GM12878 (cell line): ENCODE results near the gene KIF20A. TPM values are rescaled to one million over a fixed set of nuclear protein-coding genes. Genes with fewer than 3 reads are reported as not detected.

Source experiments
- BHLHE40 ChIP-seq, 2 experiments: fragments of 450-650 bp in 1 of 2; IDR thresholded peaks; 2 replicates each; pipeline ENCODE4 v1.6.1; 2011 to 2017; ENCODE audit warnings: low read depth in 2 of 2, borderline replicate concordance in 1 of 2, improper control_type of control experiment in 1 of 2, low read length in 1 of 2, mild to moderate bottlenecking in 1 of 2
- ETV6 ChIP-seq, 2 experiments: fragments of 450-650 bp in 1 of 2; IDR thresholded peaks in 1 of 2; conservative IDR thresholded peaks in 1 of 2; 2 replicates each; pipeline ENCODE4 v1.6.1; 2014; ENCODE audit warnings: antibody characterized with exemption in 1 of 2, borderline replicate concordance in 1 of 2, low read depth in 1 of 2, mild to moderate bottlenecking in 1 of 2, moderate library complexity in 1 of 2
- GABPA ChIP-seq: IDR thresholded peaks from 2 replicates; pipeline ENCODE4 v1.6.1; 2014; ENCODE audit warnings: antibody characterized with exemption, low read depth, mild to moderate bottlenecking, inconsistent platforms
- HDAC2 ChIP-seq: fragments of 200-600 bp; sonication (generic); IDR thresholded peaks from 2 replicates; pipeline ENCODE4 v1.6.1; 2017
- KDM1A ChIP-seq: fragments of 200-600 bp; sonication (generic); IDR thresholded peaks from 2 replicates; pipeline ENCODE4 v1.6.1; 2016; ENCODE audit warnings: borderline replicate concordance
- LARP7 ChIP-seq: fragments of 450-650 bp; IDR thresholded peaks from 2 replicates; pipeline ENCODE4 v1.6.1; 2017; ENCODE audit warnings: mild to moderate bottlenecking
- PAX5 ChIP-seq: IDR thresholded peaks from 2 replicates; pipeline ENCODE4 v1.6.1; 2011; ENCODE audit warnings: low read depth, low read length, borderline replicate concordance
- PML ChIP-seq: IDR thresholded peaks from 2 replicates; pipeline ENCODE4 v1.6.1; 2012; ENCODE audit warnings: low read length, inconsistent platforms
- RCOR1 ChIP-seq: conservative IDR thresholded peaks from 2 replicates; pipeline ENCODE4 v1.6.1; 2012; ENCODE audit warnings: low read depth, low read length, improper control_type of control experiment
- SP1 ChIP-seq: IDR thresholded peaks from one replicate; pipeline ENCODE4 v1.6.1; 2011; ENCODE audit warnings: low read depth, low read length
- STAT1 ChIP-seq: fragments of 450-650 bp; conservative IDR thresholded peaks from 2 replicates; pipeline ENCODE4 v1.6.1; 2014; ENCODE audit warnings: antibody characterized with exemption, mild to moderate bottlenecking
- SUPT20H ChIP-seq: IDR thresholded peaks from 2 replicates; pipeline ENCODE4 v1.6.1; 2011; ENCODE audit warnings: low read depth, mild to moderate bottlenecking, low read length, moderate library complexity, borderline replicate concordance; ENCODE audit not compliant: control insufficient read depth
- SUZ12 ChIP-seq: fragments of 200-600 bp; sonication (generic); IDR thresholded peaks from one replicate; pipeline ENCODE4 v1.6.1; 2018; ENCODE audit warnings: antibody characterized with exemption, mild to moderate bottlenecking; ENCODE audit not compliant: unreplicated experiment
- ZNF384 ChIP-seq: IDR thresholded peaks from 2 replicates; pipeline ENCODE4 v1.6.1; 2012; ENCODE audit warnings: low read depth, mild to moderate bottlenecking, low read length, improper control_type of control experiment, borderline replicate concordance
- polyA plus RNA-seq, 11 experiments: library from polyadenylated mRNA; depleted of rRNA in 4 of 11; unstranded in 6 of 11; stranded (reverse) in 5 of 11; fragments of >200 nt; fragmentation: Nextera tagmentation in 4 of 11; fragmentation: Illumina TruSeq in 1 of 11; extraction: Ambion mirVana in 4 of 11; extraction: Trizol in 1 of 11; gene quantifications; 1 replicate in 1 of 11; 2 replicates in 10 of 11; pipeline versions ENCODE4 v1.2.1 to v1.2.3, GENCODE V29; 2011 to 2016; ENCODE audit warnings: inconsistent platforms in 2 of 11, missing spikeins in 2 of 11, low read depth in 1 of 11
- total RNA-seq, 4 experiments: library from RNA; depleted of rRNA in 3 of 4; stranded (reverse); fragments of >200 nt in 3 of 4; fragmentation: Illumina TruSeq in 1 of 4; extraction: Trizol in 1 of 4; gene quantifications; 2 replicates each; pipeline versions ENCODE4 v1.2.1 to v1.2.3, GENCODE V29; 2013 to 2021
- TF ChIP-seq, protein P1 (sequence below): IDR thresholded peaks from 2 replicates; pipeline ENCODE4 v1.6.1; 2011; ENCODE audit warnings: low read depth, low read length, improper control_type of control experiment, borderline replicate concordance

Gene KIF20A
- total and polyA plus RNA-seq, 10 of the 15 experiments (the other 5 are each of a cell fraction or from before 2014, with no cell fraction given), result 20.7 to 61.9 (median 45.3) TPM

DNA sequence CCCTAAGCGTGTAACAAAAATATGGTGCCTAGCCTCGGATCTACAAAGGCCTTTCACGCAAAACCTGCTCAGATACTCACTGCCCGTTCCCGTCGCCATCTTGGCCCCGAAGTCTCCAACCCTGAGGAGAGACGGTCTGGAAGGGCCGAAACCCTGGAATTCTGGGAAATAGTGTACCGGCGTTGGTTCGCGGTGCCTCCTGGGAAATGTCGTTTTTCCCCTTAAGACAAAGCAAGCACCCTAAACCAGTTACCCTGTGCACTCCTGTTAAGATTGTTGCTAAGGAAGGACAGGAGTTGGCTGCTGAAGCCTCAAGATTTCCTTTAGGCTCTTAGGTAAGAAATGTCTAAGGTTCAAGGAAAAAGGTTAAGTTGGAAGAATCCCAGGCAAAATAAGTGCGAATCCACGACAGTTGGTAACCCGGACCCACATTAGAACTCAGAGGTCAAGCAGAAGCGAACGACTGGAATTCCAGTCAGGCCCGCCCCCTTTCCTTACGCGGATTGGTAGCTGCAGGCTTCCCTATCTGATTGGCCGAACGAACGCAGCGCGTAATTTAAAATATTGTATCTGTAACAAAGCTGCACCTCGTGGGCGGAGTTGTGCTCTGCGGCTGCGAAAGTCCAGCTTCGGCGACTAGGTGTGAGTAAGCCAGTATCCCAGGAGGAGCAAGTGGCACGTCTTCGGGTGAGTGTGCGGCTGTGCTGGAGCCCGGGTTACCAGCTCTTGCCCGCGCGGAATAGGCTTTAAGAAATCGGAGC is at the start of gene KIF20A, which contains the start of gene BRD8 (continued):
- TF ChIP-seq SUZ12 (no peak), PAX5 (no peak; the same call in 1 of the 2 replicates), RCOR1 (no peak), SUPT20H (no peak), BHLHE40 (IDR thresholded peaks at IDR 0.05; ENCODE audit: borderline replicate concordance in 1 of 2, low read depth in 2 of 2, low read length in 1 of 2) (no peak), SP1 (peak; percentile 93), ZNF384 (no peak), PML (no peak; the same call in none of the 2 replicates), KDM1A (no peak), HDAC2 (peak; percentile 98), STAT1 (no peak), GABPA (peak; percentile 94), ETV6 (conservative IDR thresholded peaks at IDR 0.05 in 1 of 2, IDR thresholded peaks at IDR 0.05 in 1 of 2; ENCODE audit: borderline replicate concordance in 1 of 2, low read depth in 1 of 2) (no peak), LARP7 (peak; percentile 38; the same call in 1 of the 2 replicates)
- TF ChIP-seq, protein P1, sequence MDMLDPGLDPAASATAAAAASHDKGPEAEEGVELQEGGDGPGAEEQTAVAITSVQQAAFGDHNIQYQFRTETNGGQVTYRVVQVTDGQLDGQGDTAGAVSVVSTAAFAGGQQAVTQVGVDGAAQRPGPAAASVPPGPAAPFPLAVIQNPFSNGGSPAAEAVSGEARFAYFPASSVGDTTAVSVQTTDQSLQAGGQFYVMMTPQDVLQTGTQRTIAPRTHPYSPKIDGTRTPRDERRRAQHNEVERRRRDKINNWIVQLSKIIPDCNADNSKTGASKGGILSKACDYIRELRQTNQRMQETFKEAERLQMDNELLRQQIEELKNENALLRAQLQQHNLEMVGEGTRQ, result no peak
